Activated gamma-delta T cell treated with Interleukin-2 at 50 U/mL for 16 hours (primary cell): Measurements from ENCODE around the gene EIF4G1.

ENCODE experiments used
- DNase-seq: peaks from one replicate; pipeline ENCODE4 v3.0.0-alpha.2; 2020

The EIF4G1 gene

DNA sequence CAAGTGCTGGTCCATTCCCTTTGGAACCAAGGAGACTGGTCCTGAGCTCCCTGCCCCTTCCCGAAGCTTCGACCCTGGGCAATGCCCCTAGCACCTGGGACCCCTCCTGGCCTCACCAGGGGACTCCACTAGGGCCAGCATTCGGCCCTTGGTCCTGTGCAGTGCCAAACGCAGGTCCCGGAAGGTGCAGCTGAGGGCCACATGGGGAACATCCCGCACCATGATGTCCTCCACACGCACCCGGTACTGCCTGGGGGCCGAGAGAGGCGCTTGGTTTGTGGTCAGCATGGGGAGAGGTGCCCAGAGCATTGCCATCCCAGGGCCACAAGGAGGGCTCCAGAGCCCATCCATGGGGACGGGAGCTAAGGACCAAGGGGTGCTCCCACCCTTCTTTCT lies 39.1 kb downstream of the EIF4G1 start:
- DNase-seq: no peak

DNA sequence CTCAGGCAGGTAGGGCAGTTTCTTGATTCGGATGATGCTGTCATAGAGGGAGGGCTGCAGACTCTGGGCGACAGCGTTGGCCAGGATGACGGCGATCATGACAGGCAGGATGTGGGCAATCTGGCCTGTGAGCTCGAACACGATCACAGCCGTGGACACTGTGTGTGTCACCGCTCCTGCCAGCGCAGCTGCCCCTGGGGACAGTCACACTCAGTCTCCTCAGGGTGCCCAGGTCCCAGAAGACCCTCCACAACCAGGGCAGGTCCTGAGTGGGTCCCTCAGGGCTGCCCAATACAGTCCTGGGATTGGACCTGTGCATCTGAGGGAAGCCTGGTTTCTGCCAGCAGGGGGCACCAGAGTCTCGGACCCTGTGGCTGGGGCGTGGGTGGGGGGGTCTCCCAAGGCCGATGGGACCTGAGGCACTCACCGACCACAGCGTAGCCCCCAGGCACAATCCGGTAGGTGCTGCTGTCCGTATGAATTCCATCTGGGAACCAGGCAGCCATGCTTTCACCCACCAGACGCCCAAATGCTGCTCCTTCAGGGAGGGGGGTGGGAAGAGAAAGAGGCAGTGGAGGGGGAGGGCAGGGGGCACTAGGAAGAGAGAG lies 39.8 kb downstream of the EIF4G1 start:
- peak; percentile 65 for DNase-seq

DNA sequence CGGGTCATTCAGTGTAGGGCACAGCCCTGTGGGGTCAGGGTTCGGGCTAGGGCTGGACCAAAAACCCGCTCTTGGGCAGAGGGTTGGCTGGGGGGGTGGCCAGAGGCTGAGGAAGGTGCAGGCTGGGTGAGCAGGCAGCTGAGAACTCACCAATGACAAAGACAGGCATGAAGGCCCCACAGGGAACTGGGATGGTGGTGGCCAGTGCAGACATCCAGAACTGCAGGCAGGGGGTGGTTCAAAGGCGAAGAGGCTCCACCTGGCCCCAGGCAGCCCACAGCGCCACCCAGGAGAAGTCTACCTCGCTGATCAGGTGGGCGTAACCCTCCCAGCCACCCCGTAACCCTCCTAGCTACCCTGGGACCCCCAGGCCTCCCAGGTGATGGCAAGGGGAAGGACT lies 40.3 kb downstream of the EIF4G1 start:
- DNase-seq: no peak

DNA sequence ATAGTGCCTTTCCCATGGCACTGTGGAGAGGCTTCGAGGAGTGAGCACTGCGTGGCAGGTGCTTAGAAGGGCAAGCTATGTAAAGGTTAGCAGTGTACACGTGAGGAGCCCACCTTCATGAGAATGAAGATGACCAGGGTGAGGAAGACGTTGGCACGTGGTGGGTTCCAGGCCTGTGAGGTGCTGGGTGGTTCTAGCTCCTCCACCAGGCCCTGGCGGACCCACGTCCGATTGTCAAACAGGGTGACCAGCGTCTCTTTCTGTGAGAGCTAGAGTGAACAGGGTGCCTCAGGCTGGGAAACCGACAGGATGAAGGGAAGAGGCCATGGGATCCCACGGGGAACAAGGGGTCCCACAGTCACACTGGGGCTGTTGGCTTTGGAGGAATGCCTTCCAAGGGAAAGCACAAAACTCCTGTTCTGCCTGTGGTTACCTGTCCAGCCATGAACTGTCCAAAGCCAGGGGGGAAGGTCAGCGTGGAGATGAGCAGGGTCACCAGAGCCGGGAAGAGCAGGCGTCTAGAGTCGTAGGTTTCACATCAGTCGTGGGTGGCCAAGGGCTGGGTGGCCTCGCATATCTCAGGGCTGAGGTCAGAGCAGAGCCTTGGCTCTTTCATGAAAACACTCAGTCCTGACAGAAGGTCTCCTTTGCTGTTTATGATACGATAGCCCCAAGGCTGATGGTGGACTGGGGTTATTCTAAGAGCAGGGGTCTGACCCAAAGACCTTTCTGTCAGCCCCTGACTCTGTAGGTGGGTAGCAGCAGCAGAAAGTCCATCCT lies 41.0 kb downstream of the EIF4G1 start:
- DNase-seq: no peak

- no peak for DNase-seq
Measured at GRCh38 chr3:184357248-184358123, 43.1 kb downstream of the EIF4G1 start.

DNA sequence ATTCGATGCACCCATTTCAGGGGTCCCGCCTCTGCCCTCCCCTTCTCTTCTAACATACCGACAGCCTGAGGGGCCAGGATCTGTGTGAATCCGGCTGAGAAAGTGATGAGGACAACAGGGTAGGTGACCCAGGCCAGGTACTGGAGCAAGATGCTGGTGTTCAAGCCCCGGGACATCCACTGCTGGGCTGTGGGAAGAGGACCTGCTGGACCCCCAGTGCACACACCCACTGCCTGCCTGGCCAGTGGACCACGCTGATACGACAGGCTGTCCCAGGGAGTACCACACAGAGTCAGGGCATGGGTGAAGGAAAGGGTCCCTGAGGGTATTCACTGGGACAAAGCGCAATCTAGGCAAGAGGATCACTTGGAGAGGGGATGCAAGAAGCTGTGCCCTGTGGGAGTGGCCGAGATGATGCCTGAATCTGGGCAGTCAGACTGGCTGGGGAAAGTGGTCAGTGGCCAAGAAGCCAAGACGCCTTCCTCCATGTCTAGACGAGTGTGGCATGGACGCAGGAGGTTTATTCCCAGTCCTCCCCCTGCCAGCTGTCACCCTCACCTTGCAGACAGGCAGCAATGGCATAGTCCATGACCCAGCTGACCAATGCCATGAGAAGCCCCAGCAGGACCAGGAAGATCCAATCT lies 43.8 kb downstream of the EIF4G1 start:
- DNase-seq: no peak

GRCh38 chr3:184358921-184359350 lies 44.5 kb downstream of the EIF4G1 start:
- DNase-seq: no peak

DNA sequence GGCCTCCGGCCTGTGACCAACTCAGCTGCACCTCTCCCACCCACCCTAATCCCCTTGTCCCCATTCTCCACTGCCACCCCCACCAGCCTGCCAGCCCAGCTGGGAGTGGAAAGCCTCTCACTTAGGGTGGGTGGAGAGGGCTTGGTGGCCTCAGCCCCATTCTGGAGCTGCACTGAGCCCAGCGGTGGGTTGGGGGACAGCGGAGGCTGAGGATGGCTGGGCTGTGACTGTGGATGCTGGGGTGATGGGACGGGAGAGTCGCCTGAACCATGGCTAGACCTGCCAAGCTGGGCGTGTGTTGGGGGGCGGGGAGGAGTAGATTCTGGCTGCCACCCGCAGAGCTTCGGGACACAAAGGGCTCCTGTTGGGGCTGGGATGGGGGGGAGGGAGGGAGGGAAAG lies 45.2 kb downstream of the EIF4G1 start:
- DNase-seq: no peak

- DNase-seq: no peak
Measured at GRCh38 chr3:184360070-184360928, 45.9 kb downstream of the EIF4G1 start.

- no peak for DNase-seq
Measured at GRCh38 chr3:184360929-184361531, 46.6 kb downstream of the EIF4G1 start.

DNA sequence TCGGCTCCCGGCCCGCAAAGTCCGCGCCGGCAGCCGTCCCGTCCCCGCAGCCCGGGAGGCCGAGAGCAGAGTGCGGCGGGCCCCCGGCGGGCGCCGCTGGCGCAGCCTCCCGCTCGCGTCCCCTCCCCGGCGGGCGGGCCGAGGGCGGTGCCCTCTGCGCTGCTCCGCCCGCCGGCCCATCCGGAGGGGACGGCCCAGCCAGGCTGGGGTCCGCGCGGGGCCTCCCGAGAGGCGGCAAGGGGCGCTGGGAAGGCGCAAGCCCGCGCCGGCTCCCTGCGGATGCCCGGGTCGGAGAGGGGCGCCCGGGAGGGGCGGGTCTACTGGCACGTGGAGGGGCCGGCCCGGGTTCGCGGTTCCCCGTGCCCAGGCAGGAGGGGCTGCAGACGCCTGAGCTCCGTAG lies 47.1 kb downstream of the EIF4G1 start, which contains the start of the genes CLCN2 and POLR2H:
Gene CLCN2 (minus strand): TSS at position 74 of the 400 bp plus-strand sequence. CDS start 126 bp downstream, outside the sequence.
Gene POLR2H (plus strand): TSS at position 179 of the 400 bp plus-strand sequence. CDS start 1,783 bp downstream, outside the sequence.
- peak; percentile 24 for DNase-seq

GRCh38 chr3:184361932-184362667 lies 47.7 kb downstream of the EIF4G1 start:
- peak; percentile 27 for DNase-seq

DNA sequence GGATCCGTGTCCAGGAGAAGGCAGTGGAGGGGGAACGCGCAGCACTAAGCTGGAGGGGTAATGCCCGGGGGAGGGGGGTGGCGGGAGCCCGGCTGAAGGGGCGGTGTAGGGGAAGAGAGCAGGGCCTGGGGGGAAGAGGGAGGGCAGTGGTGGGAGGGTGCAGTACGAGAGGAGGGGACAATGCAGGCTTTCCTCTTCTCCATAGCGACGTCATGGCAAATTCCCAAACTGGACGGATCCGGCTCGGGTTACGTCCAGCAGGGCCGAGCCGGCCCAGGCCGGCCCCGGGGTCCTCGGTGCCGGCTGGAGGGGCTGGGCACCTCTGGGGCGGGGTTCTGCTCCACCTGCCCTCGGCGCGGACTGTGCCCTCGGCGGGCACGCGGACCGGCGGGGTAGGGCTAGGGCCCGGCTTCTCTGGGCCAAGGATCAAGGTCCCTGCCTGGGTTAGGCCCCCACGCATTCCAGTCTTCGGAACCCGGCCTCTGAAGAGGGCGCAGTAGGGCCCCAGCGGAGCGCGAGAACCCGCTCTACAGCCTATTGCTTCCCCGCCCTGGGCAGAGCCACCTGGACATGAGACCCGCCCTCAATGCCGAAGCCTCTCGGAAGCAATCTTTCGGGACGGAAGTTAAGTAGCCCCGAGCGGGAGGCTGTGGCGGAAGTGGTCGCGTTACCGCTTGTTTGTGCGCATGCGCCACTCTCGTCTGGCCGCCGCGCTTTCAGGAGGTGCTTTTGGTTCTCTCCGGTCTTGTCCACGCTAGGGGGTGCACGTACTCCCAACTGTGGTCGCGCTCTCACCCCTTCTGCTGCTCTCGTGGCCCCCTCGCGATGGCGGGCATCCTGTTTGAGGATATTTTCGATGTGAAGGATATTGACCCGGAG lies 48.5 kb downstream of the EIF4G1 start:
- DNase-seq: peak; percentile 93

DNA sequence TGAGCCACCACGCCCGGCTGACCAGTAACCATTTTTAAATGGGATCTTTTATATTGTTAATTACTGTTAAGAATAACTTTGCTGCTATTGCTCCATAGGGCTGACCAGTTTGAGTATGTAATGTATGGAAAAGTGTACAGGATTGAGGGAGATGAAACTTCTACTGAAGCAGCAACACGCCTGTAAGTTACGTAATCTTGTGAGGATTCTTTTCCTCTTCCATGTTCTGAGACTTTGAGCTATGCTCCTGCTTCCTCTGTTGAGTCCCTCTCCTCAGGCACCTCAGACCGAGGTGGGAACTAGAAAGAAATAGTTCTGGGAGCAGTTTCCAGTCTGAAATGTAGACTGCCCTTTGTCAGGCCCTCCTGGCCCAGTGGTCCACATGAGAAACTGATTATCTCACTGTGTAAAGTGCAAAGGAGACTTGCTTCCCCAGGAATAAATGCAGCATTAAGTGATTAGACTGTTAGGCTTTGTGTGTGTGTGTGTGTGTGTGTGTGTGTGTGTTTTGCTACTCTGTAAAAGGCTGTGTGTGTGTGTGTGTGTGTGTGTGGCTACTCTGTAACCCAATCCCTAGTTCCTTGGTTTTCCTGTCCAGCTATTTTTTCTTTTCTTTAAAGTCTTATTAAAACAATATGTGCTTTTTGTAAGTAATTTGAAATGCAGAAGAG lies 52.3 kb downstream of the EIF4G1 start:
- no peak for DNase-seq

DNA sequence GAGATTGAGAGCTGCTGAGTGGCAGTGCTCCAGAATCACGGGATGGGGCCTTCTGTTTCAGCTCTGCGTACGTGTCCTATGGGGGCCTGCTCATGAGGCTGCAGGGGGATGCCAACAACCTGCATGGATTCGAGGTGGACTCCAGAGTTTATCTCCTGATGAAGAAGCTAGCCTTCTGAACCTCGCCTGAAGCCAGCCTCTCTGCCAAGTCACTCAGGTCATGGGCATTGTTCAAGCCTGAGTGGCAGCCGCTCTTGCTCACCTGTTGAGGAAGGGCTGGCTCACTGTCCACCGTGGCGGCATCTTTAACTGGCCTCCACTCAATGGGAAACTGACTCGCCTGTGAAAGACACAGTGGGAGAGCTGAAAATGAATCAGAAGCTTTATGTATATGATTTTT lies 53.7 kb downstream of the EIF4G1 start:
- no peak for DNase-seq

DNA sequence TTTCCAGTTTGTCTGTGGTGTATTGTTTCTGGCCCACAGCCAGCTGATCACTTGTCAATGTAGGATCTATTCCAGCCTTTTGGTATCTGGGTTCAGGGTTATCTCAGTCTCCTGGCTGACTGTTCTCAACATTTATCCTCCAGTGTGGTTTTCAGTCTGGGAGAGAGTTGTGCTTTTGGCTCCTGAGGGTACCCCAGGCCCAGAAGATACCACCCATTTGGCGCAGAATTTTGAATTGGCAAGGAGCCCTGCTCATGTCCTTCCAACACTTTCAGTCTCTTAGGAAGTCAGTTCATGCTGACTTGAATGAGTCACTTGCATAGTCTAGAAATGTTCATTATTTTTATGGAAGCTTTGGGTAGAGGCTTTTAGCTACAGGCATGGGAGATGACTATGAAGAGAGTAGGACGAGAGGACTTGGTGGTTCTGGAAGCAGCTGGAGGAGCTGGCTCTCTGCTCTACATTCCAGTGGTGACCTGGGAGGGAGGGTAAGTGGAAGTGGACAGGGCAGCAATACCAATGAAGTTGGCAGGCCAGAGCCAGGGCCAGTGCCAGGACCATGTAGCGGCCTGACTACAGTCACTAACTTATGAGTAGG lies 54.3 kb downstream of the EIF4G1 start:
- DNase-seq: no peak

- peak; percentile 52 for DNase-seq
Measured at GRCh38 chr3:184371570-184372018, 57.2 kb downstream of the EIF4G1 start.

- no peak for DNase-seq
Measured at GRCh38 chr3:184372296-184372821, 58.0 kb downstream of the EIF4G1 start.
